ENCODE measurements around the gene SERPINA7. TPM values are rescaled to one million over a fixed set of nuclear protein-coding genes. Genes with fewer than 3 reads are reported as not detected.

SERPINA7 gene
- total RNA-seq, 1 experiment from 2014 or later = not detected

Other genes with a start within 250 kb of the SERPINA7 start
- gene NRK, start 216.2 kb downstream of the SERPINA7 start, total RNA-seq (2021) = 1.4 TPM in 2 replicates
- 0.13 and 0.26 TPM in 2 replicates for gene PWWP3B, start 129.6 kb upstream of the SERPINA7 start, total RNA-seq (2021)

All from H9 (cell line).